Activated CD4-positive, alpha-beta T cell treated with anti-CD3 and anti-CD28 coated beads, Interleukin-2, amount 50 U/mL, for 16 hours (primary cell): ENCODE data around the gene QSOX2.
A peak's percentile ranks its signal among the peaks of the same experiment; 100 is the strongest.

Source experiments
- DNase-seq: peaks from one replicate; pipeline ENCODE4 v3.0.0-alpha.2; 2020

QSOX2 gene

DNA sequence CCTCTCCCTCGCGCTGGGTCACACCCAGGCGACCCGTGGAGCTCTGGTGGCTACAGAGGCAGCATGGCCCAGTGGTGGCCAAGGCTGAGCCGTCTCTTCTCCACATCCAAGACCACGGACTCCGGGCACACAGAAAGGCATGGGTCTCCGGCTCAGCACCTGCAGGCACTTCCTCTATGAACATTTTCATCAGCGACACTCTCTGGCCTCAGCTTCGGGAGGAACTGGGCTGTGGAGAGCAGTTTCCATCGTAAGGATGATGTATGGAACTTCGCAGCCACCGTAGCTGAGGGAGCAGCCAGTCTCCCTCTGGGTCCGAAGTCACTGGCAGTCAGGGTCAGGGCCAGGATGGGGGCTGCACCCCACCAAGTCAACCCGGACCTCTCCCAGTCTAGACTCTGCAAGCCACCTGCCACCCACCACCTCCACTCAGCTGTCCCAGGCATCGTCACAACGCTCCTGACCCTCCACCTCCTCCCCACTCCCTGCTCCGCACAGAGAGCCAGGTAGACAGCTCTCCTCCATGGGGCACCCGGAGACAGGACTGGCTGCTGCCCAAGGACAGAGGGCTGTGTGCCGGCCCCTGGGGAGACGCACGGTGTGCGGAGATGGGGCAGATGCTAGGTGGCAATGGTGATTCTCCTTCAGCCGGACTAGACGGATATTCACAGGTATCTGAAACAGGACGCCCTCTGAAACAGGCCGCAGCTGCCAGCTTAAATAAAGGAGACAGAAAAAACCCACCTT, 9.7 kb downstream of the QSOX2 start:
- no peak for DNase-seq

- no peak for DNase-seq
Measured at GRCh38 chr9:136235171-136235570, 10.4 kb downstream of the QSOX2 start.

DNA sequence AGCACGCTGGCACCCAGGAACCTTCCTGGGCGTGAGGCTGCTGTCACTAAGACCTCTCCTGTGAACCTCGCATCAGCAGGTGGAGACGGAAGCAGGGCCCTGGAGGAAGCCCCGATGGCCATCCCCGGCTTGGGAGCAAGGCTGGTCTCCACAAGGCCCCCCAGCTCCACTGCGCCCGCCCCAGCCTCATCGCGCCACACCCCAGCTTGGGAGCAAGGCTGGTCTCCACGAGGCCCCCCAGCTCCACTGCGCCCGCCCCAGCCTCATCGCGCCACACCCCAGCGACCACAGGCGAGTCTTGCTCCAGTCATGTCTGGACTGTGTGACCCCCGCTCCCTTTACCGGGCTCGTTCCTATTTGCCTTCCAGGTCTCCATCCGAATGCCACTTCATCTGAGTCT, 11.0 kb downstream of the QSOX2 start:
- DNase-seq, result no peak

GRCh38 chr9:136233868-136234267, 11.7 kb downstream of the QSOX2 start:
- DNase-seq, result no peak

DNA sequence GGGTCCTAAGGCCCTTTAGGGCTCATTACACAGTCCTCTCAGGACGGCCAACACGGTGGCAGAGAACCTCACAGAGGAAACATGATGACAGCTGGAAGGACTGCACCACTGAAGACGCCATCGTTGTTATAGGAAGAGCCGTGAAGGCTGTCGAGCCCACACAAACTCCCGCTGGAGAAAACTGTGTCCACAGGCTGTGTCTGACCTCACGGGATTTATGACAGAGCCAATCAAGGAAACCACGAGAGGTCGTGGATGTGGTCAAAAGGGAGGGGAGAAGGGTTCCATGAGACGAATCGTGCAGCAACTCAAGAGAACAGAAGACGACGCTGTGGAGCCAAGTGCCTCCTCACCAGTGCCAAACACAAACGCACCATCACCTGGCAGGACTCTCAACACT, 12.2 kb downstream of the QSOX2 start:
- no peak for DNase-seq

DNA sequence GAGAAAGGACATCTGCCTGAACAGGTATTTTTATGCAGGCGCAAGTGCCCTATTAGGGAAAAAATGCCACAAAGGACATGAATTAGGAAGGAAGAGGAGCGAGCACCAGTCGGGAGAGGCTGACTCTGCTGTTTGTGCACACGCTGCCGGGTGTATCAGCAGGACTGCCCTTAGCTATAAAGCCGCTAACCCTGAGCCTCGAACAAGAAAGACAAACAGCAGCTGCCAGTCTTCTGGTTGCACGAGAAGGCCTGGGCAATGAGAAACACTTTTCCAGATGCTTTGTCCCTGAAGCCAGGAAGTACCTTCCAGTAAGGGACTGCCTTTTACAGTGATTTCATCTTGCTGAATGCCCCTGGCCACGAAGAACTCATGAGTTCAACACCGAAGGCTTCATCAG, 12.6 kb downstream of the QSOX2 start:
- no peak for DNase-seq

GRCh38 chr9:136231478-136232297, 13.9 kb downstream of the QSOX2 start:
- DNase-seq, result peak; percentile 75

- no peak for DNase-seq
Measured at GRCh38 chr9:136230773-136231172, 14.8 kb downstream of the QSOX2 start.

DNA sequence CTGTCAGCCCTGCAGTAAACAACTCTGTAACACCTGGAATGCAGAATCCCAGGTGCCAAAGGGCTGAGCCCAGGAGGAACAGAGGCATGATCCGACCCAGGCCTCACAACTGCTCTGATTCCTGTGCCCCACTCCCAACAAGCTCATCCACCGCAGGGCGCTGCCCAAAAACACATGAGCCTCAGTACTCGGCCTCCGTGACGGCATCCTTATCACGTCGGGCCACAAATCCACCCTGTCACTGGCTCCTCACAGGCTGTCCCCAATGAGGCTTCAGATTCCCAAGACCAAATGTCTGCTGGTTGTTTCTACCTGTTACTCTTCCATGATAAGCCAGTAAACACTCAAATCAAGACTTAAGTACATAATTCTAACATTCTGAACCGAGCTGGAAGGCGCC, 15.2 kb downstream of the QSOX2 start:
- no peak for DNase-seq

GRCh38 chr9:136229096-136230065, 16.2 kb downstream of the QSOX2 start:
- DNase-seq, result no peak

DNA sequence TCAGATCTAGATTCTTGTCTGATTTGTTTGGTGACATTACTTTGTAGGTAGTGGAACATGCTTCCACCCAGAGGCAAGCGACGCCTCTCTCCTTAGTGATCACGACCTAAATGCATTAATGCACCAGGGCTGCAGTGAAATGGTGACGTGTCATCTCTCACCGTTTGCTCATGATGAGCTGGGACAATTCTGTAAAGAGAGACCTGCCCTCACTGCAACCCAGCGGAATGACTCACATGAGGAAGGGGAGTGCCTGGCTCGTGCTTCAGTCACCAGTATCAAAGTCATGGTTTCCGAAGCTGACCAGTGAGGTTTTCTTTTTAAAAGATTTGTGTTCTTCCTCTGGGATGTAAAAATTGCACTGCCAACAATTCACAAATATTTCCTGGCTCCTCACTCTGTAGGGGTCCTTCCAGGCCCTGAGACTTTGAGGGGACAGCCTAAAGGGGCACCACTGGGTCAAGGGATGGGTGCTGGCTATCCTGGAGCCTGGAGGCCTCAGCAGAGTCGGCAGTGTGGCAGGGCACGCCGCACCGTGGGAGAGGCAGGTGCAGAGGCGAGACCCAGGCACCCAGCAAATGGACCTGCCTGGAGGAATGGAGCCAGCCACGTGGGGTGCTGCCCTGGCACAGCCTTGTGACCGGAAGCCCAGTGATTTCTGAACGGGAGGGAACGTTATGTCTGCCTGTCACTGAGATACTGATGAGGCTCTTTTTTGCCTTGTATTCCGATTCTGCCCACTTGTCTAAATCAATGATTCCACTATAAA, 17.3 kb downstream of the QSOX2 start:
- DNase-seq, result peak; percentile 31

DNA sequence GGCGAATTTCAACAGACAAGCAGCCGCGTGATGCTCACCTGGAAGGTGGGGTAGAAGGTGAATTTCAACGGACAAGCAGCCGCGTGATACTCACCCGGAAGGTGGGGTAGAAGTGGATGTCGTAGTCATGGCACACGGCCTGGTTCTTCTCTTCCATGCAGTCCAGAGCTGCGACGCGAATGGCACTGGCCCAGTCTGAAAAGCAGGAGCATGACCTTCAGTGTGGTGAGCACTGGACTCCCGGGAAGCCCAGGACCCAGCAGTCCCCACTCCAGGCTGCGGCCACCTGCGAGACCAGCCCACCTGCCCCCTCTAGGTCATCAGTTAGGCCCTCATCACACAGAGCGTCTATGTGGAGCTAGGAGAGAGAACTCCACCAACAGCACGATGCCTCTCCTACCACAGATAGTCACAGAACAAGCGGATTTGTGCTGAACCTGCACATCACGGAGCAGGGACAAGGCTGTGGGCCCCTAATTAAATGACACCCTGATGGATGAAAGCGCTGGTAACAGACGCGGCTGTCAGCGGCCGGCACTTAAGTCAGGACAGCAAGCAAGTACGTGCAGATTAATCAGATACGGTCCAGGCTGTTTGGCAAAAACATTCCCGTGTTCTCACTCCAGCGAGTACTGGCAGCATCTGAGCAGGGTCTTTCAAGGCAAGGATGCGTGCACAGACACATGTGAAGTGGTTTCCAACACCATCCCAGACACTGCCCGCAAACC, 18.8 kb downstream of the QSOX2 start:
- DNase-seq, result no peak

- DNase-seq, result peak; percentile 75
Measured at GRCh38 chr9:136225748-136226679, 19.6 kb downstream of the QSOX2 start.

DNA sequence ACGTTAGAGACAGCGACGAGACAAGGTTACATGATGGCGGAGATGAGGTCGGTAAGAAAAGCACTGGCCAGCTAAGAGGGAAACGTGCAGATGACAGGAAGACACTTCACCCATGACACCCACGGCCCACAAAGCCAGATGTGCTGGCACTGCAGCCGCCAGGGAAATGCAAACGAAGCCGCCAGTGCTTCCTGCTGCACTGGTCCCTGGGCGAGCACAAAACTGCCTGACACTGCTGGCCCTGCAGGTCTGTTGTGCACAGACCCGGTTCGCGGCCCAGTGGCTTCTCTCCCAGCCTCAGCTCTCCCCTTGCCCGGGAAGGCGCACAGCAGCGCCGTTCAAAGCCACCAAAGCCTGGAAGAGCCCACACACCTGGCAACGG, 20.3 kb downstream of the QSOX2 start:
- no peak for DNase-seq

DNA sequence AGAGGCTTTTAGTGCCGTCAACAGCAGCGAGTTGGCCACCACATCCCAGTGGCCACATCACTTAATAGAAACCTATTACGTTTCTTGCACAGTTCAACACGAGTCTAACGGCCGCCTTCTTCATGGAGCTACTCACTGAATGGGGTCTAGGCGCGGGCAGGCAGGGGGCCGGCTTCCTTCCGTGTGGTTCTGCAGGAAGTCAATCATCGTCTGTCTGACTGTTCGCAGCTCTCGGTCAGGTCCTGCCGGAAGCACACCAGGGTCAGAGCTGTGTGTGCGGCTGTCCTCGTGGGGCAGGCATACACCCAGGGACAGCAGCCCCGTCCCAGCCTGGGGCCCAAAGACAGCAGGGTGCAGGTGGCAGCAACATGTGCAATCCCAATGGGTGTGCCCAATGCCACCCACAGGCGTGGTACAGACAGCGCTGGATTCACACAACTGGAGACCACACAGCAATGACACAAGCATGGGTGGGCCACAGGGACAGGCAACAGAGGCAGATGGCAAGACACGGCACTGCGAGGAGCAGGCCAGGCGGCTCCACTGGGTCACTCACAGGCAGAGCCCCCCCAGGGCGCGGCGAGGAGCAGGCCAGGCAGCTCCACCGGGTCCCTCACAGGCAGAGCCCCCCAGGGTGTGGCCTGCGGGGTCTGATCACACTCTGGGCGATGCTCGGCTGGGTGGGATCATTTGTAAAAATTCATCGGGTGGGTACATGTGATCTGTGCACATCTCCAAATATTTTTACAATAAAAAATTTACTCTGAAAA, 21.6 kb downstream of the QSOX2 start:
- DNase-seq, result no peak

DNA sequence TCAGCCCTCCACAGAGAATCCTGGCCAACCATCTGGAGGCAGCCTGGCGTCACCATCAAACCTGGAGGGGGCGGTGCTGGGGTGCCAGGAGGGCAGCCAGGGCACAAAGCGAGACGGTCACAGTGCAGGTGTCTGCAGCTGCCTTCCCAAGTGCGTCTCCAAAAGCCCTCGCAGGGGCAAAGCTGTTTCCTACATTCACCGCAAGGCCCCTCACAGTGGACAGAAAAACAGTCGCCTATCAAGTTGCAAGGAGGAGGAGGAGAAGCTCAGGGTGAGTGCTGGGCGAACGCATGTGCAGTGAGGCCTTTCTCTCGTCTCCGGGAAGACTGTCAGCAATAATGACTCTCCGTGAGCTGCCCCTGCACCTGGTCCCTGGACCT, 22.7 kb downstream of the QSOX2 start:
- no peak for DNase-seq

DNA sequence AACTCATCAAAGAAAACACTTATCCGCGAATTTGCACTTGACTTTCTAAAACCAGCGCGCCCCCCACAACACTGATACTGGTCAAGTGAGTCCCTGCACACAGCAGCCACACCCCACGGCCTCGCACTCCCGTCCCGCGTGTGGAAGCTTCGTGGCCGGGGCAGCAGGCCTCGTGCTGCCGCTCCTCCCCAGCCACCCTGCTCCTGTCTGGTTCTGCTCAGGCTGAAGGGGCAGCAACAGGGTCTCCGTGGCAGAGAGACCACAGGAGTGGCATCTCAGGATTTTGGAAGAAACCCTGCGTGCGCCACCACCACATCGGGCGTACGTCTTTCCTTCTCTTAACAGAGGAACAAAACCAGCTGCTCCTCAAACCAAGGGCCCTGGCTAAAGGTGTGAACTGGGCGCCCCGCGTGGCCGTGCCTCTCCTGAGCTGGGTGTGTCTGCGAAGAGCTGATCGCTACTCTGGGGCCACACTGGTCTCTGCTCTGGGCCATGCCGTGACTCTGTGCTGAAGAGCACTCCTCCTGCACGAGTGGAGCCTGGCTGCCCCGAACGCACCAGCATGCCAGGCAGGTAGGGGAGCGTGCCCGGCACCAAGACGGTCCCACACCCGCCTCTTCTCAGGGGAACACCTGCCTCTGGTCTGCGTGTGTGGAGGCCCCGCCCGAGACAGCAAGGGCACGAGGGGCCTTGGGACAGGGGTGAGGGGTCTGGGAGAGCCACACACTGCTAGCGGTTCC, 23.3 kb downstream of the QSOX2 start:
- DNase-seq, result no peak

DNA sequence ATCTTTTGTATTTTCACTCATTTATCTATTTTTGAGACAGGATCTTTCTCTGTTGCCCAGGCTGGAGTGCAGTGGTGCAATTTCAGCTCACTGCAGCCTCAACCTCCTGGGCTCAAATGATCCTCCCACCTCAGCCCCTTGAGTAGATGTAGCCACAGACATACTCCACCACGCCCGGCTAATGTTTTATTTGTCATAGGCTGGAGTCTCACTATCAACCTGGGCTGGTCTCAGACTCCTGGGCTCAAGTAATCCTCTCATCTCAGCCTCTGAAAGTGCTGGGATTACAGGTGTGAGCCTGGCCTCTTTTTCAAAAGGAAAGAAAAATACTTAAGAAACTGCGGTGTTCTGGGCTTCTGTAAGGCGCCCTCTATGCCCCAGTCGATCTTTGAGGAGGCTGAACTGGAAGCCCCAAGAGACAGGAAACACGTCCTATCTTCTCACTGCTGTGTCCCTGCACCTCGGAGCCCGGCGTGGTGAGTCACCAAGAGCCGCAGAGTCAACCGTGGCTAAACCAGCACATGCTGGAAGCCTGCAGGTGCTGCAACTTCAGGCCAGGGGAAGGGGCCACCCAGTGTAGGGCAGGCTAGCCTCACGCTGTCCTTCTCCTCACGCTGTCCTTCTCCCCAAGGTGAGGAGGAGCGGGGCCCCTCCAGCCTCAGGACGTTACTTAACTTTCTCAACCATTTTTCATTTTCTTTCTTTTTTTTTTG, 25.4 kb downstream of the QSOX2 start:
- DNase-seq, result peak; percentile 58
